GM19240 (cell line): ENCODE results near the gene KREMEN2.

ENCODE experiments used
- DNase-seq: peaks from one replicate; pipeline ENCODE4 v3.0.0; 2011; ENCODE audit warnings: low spot score; ENCODE audit not compliant: insufficient read length

Gene KREMEN2

DNA sequence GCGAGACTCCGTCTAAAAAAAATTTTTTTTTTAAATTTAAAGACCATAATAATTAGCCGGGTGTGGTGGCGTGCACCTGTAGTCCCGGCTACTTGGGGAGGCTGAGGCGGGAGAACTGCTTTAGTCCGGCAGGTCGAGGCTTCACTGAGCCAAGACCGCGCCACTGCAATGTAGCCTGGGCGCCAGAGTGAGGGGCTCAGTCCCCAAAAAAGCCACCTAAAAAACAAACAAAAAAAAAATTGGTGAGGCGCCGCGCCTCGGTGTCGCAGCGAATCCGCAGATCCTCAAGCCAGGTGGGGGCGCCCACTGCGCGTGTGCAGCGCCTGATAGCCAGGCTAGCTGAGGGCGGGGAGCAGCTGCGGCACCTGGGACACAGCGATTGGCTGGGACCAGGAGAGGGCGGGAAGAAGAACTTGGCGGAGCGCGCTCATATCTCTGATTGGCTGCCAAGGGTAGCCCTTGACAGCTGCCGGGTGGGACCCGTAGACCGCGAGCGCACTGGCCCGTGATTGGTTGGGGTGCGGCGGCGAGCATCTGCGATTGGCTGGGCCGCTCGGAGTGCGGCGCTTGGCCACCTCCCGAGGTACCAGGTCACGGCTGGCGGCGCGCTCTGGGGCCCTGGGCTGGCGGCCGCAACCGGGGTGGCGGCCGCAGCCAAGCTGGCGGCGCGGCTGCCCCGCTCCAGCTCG lies 39.7 kb downstream of the KREMEN2 start:
- DNase-seq, result peak; percentile 100

DNA sequence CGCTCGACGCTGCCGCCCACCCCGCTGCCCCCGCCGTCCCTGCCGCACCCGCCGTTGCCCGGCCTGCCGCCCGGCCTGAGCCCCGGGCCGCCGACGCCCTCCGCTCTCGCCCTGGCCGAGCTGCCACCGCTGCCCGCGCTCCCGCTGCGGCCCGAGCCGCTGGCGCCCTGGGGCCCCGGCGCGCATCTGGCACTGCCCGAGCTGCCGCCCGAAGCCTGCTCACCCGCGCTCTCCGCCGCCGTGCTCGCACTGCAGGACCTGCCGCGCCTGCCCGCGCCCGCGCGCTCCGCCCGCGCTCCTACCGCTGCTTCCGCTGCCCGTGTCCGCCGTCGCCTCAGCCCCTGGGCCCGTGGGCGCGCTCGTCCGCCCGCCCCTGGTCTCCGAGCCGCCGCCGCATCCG lies 40.2 kb downstream of the KREMEN2 start:
- no peak for DNase-seq

DNA sequence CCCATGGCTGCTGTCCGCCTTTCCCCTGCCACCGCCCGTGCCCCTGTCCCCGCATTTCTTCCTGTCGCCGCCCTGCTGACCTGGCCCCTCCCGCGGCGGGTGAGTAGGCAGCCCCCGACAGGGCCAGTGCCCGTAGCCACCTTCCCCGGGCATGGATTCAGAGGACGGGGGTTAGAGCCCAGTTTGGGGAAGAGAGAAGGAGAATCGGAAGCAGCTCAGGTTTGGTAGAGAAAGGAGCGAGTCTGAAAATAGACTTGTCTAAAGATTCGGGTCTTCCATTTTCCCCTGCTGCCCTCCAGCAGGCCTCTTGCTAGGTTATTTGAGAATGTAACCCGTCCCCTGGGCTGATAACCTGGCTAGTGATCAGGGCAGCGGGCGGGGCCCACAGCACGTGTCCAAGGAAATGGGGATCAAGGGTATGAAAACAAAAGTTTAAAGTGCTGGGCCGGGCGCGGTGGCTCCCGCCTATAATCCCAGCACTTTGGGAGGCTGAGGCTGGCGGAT lies 40.8 kb downstream of the KREMEN2 start:
- DNase-seq, result no peak

DNA sequence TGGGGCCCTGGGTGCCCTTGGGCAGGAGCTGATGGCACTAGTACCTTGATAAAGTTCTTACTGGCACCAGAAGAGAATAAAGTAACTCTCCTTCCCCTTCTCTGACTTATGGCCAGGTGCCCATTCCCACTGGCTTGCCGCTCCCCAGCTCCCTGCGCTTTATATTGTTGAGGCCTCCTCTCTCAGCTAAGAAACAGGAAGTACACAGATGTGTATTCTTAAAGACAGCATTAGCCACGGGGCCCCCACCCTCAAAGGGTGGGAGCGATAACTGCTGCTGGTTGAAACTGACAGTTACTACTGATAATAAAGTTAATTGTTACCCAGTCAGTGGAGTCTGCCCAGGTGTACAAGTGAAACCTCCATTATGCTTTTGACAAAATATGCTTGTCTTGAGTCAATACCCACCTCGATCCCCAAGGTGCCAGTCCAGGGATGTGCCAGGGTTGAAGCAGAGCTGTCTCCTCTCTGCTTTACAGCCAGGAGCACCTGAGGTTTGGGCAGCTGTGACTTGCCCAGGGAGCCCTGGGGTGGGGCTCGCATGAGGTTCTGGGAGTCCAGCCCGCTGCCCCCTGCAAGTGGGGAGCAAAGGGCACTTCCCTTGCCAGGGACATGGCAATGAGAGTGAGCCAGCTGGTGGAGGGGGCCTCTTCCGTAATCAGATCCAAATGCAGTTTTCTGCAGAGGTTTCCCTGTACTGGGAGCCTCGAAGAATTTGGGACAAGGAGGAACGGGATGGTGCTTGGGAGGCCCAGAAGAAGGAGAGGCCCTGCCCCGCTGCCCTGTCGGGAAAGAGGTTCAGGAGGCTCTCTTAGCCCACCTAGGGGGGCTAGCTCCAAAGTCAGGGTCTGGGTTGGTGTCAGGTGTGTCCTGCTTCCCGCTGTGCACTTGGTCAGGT lies 43.2 kb downstream of the KREMEN2 start:
- DNase-seq, result no peak

DNA sequence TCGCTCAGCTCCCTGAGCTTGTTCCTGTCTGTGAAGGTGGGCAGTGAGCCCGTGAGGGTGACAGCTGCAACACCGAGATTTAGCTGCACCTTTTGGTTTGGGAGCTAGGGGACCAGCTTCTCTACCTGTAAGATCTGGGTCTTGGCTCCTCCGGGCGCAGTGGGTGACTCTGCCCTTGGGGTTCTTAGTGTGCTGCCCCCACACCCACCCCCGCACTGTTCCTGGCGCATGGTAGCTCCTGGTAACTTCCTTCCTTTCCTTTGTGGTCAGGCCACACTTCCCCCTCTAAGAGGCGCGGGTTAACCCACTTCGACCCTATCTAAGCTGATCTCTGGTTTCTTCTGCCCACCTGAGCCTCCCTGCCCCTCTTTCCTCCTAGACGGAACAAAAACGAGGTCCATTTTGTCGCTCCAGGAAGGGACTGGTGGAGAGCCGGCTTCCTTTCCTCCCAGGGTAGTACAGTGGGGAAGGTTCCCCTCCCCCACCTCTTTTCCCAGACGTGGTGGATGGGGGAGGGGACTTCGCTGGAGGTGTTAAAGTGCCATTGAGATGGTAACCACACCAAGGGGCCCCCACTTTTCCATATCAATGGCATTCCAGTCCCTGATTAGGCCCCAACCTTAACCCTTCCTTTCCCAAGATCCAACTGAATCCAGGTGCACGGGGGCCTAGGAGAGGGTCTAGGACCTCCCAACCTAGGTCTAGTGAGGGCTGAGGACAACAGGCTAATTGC lies 44.0 kb downstream of the KREMEN2 start:
- no peak for DNase-seq

DNA sequence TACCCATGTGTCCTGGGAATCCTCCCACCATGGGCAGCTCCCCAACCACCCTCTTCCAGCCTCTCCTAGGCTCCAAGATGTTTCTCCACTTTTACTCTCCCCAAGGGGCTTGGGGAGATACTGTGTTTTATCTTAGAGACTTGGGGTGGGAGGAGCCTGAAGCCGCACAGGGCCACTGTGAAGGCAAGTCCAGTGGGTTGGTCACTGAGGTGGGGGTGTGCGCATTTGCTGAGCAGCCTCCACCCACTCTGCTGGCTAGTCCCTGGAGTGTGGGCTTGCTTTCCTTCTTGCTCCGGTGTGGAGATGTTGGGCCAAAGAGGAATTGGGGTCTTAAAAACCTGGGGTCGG lies 44.6 kb downstream of the KREMEN2 start:
- DNase-seq, result no peak

DNA sequence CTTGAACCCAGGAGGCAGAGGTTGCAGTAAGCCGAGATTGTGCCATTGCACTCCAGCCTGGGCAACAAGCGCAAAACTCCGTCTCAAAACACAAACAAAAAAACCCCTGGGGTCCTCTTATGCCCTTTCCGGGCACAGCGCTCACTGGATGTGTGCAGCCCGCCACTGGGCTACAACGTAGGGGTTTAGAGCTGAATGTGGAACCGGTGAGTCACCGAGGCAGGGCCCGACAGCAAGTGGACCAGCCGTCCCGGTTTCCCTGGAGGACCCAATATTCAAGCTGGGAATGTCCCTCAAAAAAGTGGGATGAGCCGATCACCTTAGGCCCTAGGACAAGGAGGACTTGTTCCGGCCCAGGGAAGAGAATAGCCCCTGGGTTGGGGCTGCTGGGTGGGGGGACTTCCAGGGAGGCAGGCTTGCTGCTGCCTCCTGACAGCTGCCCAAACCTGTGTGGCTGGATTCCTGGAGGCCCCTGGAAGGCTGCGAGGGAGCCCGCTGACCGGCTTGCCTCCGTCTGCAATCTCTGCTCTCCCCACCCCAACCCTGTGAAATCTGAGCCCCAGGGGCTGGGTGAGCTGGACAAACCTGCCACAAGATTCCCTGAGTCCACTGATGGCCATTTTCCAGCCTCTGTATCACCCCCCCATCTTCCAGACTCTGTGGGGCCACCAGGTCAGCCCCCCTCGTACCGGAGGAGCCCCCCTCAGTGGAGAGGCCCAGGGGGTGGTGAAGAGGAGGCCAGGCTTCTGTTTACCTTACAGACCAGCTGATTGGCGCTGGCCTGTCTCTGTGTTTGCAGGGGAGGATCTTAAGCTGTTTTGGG lies 45.7 kb downstream of the KREMEN2 start:
- no peak for DNase-seq

DNA sequence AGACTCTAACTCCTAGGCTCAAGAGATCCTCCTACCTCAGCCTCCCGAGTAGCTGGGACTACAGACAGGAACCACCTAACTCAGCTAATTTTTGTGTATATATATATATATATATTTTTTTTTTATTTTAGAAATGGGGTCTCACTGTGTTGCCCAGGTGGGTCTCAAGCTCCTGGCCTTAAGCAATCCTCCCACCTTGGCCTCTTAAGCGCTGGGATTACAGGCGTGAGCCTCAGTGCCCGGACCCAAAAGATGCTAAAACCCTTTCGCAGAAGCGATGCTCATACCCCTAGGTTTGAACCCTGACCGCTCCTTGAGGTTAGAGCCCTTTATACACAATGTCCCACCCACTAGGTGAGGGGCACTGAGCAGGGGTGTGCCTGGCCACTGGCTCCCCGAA lies 46.4 kb downstream of the KREMEN2 start:
- DNase-seq, result no peak

DNA sequence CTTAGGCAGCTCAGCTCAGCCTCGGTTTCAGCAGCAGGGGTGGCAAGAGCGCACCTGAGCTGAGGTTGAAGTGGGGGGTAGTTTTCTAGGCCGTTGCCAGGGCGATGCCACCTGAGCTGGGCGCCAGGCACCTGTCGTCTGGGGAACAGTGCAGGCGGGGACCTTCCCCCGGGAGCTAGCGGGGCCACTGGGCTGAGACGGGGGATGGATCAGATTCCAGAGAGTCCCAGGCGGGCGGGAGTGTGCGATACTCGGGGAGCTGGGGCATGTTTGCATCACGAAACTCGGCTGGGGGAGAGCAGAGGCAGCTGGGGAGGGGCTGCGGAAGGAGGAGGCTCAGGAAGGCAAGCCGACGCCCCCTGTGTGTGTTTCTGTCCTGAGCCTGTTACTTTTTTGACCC lies 48.2 kb downstream of the KREMEN2 start:
- no peak for DNase-seq

DNA sequence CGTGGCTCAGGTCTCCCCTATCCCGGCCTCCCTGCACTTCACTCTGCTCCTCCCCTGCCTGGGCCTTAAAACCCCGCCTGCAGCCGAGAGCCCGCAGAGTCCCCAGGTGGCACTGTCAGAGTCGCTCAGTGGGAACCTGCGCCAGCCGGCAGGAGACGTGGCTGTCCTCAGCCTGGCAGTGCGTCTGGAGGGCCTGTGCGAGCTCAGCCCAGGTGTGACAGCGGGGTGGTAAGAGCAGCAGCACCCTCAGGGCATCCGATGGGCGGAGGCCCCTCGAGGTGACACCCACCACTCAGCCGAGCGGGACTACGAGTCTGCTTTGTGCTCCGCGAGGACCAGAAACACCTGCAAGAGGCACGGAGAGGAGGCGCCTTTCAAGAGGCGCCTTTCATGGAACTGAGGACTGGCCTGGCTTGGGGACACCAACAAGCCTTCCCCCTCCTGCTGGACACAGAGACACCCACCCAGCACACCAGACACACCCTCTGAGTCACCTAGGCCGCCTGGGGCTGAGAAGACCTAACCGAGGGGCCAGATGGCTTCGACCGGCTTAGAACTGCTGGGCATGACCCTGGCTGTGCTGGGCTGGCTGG lies 48.8 kb downstream of the KREMEN2 start, which contains the start of gene CLDN9:
Gene CLDN9 (plus strand): TSS at position 96 of the 593 bp plus-strand sequence. CDS start 440 bp downstream, at position 536.
- no peak for DNase-seq

DNA sequence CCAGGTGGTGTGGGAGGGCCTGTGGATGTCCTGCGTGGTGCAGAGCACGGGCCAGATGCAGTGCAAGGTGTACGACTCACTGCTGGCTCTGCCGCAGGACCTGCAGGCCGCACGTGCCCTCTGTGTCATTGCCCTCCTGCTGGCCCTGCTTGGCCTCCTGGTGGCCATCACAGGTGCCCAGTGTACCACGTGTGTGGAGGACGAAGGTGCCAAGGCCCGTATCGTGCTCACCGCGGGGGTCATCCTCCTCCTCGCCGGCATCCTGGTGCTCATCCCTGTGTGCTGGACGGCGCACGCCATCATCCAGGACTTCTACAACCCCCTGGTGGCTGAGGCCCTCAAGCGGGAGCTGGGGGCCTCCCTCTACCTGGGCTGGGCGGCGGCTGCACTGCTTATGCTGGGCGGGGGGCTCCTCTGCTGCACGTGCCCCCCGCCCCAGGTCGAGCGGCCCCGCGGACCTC lies 49.4 kb downstream of the KREMEN2 start:
- DNase-seq, result no peak

DNA sequence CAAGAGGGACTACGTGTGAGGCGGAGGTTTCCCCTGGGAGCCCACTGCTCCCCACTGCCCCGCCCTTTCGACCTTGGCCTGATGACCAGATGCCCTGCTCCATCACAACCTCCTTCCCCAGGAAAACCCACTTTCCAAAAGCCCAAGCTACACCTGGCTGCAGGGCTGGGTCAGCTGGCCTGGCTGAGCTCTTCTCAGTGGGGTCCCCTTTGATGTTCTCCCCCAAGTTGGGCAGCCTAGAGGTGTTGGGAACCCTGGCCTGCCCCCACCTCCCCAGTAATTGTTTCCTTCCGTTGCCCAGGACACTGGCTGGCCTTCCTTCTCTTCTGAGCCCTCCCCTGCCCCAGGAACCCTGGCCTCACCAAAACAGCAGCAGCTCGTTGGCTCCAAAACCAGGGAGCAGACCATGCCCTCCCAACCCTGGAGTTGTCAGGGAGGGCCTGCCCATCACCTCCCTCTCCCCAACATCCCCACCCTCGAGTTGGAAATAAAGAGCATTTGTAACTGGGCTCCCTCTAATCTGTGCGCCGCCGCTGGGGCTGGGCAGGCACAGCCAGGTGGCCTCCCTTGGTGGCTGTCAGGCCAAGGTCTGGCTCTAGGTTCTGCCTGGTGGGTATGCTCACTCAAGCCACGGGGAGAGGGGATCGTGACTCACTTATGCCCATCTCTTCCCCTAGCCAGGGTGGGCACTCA lies 50.1 kb downstream of the KREMEN2 start:
- DNase-seq, result no peak

DNA sequence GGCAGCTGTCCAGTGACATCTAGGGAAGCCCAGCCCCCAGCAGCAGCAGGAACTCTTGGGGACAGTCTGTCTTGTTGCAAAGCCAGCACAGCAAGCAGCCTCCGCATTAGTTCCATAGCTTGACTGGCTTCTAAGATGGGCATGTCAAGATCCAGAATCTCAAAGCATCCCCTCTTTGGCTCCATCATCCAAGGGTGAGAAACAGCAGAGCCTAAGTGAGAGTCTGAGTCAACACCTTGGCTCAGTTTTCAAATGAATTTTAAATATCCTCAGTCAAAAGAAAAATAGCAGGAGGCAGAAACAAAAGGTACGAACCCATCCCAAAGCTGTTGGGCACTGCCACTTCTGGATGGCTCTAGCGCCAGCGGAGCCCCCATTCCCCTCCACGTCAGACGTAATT lies 50.9 kb downstream of the KREMEN2 start:
- DNase-seq, result no peak

DNA sequence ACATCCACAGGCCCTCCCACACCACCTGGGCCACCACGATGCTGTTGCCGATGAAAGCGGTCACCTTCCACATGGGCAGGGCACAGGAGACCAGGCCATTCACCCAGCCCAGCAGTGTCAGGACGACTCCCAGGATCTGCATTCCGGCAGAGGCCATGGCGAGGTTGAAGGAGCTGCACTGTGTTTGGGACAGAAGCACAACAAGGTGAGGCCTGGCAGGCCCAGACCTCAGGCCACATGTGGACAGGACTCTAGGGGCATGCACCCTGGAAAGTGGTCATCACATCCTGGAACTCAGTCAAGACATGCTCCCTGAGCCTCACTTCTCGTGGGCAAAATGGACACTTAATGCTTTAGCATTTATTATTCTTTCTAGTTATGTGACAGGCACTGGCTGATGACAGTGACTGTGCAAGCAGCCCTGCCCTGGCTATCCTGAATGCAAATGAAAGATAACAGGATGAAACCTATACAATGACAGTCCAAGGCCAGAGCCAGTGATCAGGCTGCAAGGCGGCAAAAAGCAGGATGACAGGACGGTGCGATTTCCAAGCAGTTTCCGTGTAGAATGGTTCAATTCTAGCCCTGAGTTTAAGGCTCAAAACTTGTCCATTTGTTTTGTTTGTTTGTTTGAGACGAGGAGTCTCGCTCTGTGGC lies 51.9 kb downstream of the KREMEN2 start:
- no peak for DNase-seq

DNA sequence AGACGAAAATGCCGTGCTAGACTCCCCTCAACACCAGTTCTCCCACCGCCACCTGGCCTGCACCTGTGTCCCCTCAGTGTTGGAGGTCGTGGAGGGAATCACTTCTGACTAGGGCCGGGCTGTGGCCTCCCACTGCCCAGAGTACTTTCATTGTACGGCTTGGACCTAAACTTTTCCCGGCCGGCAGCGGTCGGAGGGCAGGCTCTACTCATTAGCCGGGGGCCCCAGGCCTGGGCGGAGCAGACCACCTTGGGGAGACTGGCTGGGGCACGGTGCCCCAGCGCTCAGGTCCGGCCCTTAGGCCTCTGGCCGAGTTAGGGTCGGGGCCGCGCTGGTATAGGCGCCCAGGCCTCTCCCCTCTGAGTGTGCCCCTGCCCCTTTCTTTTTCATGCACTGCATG lies 53.3 kb downstream of the KREMEN2 start:
- no peak for DNase-seq
